Stomach smooth muscle (tissue), 2 donors: ENCODE data around the gene ADGRB2.

ENCODE experiments used
- H3K27ac ChIP-seq: one replicate; pipeline ENCODE4 v1.7.0; 2013; ENCODE audit warnings: mild to moderate bottlenecking, low read length, inconsistent platforms
- H3K27me3 ChIP-seq, 2 donors: one replicate each; pipeline ENCODE4 v1.7.0; 2013; ENCODE audit warnings: low read length in 2 of 2; ENCODE audit not compliant: insufficient read depth in 2 of 2, control insufficient read depth in 1 of 2
- H3K36me3 ChIP-seq, 2 donors: one replicate each; pipeline ENCODE4 v1.7.0; 2013; ENCODE audit warnings: low read length in 2 of 2; ENCODE audit not compliant: control insufficient read depth in 2 of 2, insufficient read depth in 2 of 2
- H3K4me1 ChIP-seq: one replicate; pipeline ENCODE4 v1.7.0; 2013; ENCODE audit warnings: low read length; ENCODE audit not compliant: control insufficient read depth, insufficient read depth
- H3K4me3 ChIP-seq, 2 donors: one replicate each; pipeline ENCODE4 v1.7.0; 2013; ENCODE audit warnings: low read length in 2 of 2
- H3K9ac ChIP-seq, 2 donors: one replicate each; pipeline ENCODE4 v1.7.0; 2013; ENCODE audit warnings: low read length in 2 of 2, mild to moderate bottlenecking in 1 of 2
- H3K9me3 ChIP-seq, 2 donors: one replicate each; pipeline ENCODE4 v1.7.0; 2013; ENCODE audit warnings: low read length in 2 of 2; ENCODE audit not compliant: control insufficient read depth in 2 of 2
- donor health status: healthy.
- donor health status: Pancreatic carcinoma.

The ADGRB2 gene

DNA sequence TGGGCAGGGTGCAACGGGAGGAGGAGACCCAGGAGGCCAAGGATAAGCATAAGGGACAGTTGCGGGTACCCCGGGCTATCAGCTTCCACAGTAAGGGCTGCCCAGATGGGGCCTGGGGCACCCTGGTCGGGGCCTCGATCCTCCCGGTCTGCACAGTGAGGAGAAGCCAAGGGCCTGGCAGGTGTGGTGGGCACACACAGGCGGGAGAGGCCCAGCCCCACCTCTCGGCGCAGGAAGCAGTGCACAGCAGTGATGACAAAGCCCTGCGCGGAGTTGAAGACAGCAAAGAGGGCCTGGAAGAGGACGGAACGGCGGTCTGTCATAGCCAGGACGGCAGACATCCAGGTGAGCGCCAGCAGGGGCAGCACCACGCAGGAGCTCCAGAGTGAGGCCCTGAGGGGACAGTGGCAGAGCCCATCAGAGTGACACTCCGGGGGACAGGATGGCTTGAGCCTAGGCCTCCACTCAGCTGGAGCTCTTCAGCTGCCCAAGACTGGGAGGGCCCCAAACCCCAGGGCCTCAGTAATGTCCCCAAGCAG, 31.3 kb downstream of the ADGRB2 start:
- no peak overlapping the region for H3K9ac ChIP-seq
- H3K4me1 ChIP-seq: no peaks in the 10 kb centered on the region
- H3K36me3 ChIP-seq: no peaks in the 10 kb centered on the region
- no peak overlapping the region for H3K4me3 ChIP-seq
- H3K9me3 ChIP-seq: no peaks in the 10 kb centered on the region
- no peaks in the 10 kb centered on the region for H3K27me3 ChIP-seq
- no peak overlapping the region for H3K27ac ChIP-seq

DNA sequence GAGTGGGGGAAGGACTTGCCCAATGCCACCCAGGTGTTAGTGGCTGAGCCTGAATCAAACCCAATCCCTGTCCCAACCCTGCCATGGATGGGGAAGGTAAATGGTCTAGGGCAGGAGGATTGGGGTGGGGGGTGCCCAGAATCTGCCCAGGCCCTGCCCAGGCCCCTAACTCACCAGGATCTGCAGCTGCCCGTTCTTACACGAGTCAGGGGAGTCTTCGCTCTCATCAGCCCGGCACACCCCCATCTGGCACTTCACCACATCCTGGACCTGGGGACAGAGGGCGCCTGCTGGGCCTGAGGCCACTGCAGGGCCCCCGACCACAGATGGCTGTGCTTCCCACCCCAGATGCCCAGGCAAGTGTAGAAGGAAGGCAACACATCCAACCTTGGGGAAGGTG, 31.8 kb downstream of the ADGRB2 start:
- H3K9ac ChIP-seq: no peak overlapping the region
- no peaks in the 10 kb centered on the region for H3K9me3 ChIP-seq
- no peaks in the 10 kb centered on the region for H3K36me3 ChIP-seq
- H3K4me3 ChIP-seq: no peak overlapping the region
- no peaks in the 10 kb centered on the region for H3K27me3 ChIP-seq
- no peaks in the 10 kb centered on the region for H3K4me1 ChIP-seq
- H3K27ac ChIP-seq: no peak overlapping the region

DNA sequence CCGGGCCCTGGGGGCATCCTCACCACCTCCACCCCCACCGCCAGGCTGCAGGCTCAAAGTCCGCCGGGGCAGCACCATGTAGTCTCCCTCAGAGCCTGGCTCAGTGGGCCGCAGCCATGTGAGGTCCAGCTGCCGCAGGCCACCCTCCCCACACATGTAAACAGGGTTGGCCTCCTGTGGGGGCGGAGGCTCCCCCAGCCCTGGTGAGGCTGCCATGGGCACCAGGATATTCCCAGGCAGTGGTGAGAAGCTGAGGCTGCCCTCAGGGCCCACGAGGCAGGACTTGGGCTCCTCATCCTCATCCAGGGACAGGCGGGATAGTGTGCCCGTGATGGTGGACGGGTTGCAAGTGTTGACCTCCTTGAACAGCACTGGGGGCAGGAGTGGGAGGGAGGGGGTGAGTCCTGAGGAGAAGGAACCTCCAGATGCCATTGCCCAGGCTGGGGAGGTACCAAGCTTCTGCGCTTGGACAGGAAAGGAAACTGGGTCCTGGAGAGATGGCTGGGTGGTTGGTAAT, 33.0 kb downstream of the ADGRB2 start:
- Histone ChIP-seq H3K4me3 (no peak overlapping the region), H3K27me3 (no peaks in the 10 kb centered on the region), H3K27ac (no peak overlapping the region), H3K36me3 (no peaks in the 10 kb centered on the region), H3K9ac (no peak overlapping the region), H3K4me1 (no peaks in the 10 kb centered on the region), H3K9me3 (no peaks in the 10 kb centered on the region)

DNA sequence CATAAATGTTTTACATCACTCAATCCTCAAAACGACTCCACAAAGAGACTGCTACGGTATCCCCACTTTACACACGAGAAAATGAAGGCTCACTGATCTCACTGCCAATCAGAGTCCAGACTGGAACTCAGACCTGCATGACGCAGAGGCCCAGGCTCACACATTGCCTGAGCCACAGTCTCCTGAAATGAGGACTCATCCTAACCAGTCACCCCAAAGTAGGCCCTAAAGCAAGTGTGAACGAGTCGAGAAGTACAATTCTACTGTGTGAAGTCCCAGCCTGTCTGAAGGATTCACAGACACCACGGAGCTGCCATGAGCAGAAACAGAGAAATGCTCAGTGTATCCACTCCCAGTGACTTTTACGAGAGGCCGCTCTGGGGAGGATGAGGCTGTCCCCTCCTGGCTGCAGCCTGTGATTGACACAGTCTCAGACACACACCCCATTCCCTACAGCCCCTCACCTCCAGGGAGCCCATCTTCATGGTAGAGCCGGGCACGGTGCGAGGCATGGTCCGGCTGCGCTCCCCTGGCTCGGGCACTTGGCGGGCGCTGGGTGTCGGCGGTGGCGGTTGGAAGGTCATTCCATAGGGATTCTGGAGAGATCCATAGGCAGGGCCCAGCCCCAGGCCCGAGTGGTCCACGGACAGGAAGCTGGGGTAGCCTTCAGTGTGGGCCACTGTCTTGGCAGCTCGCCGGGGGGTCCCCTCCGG, 33.6 kb downstream of the ADGRB2 start:
- Histone ChIP-seq H3K4me3 (no peak overlapping the region), H3K9me3 (no peaks in the 10 kb centered on the region), H3K36me3 (no peaks in the 10 kb centered on the region)

DNA sequence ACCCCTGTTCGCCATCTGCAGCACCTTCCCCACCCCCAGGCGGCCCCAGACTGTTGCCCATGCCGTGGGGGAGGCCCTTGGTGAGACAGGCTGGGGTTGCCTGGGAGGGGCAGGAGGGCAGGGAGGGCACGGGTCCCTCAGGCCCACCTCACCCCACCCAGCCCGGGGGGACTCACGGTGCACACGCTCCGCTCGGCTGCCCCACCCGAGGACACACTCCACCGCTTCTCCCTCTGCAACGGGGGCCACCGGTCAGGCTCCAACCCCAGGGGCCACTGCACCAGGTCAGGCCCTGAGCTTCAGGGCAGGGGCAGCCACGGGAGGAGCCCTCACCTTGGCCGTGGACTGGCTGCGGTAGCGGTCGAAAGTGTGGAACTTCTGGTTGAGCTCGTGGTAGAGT, 36.3 kb downstream of the ADGRB2 start:
- Histone ChIP-seq H3K27me3 (no peaks in the 10 kb centered on the region), H3K36me3 (no peaks in the 10 kb centered on the region), H3K4me3 (no peak overlapping the region), H3K4me1 (no peaks in the 10 kb centered on the region), H3K9me3 (no peaks in the 10 kb centered on the region), H3K27ac (no peak overlapping the region), H3K9ac (no peak overlapping the region)

More for the DNA sequence above, 33.6 kb downstream of the ADGRB2 start:
- Histone ChIP-seq H3K4me1 (no peaks in the 10 kb centered on the region), H3K27ac (no peak overlapping the region), H3K27me3 (no peaks in the 10 kb centered on the region), H3K9ac (no peak overlapping the region)

DNA sequence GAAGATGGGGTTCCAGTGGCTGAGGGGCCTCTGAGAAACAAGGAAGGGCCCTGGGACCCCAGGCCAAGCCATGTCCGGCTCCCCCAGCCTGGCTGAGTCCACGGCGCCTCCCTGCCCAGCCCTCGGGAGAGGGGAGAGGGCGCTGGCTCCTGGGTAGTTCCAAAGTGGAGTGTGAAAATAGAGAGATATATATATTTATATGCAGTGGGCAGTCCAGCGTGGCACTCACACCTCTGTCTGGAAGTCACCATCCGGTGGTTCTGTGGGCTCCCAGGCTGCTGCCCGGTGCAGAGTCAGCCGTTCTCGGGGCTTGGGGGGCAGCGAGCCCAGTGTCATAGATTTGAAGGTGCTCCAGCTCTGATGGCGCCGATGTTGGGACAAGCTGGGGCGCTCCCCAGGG, 36.9 kb downstream of the ADGRB2 start:
- no peak overlapping the region for H3K9ac ChIP-seq
- H3K27ac ChIP-seq: no peak overlapping the region
- H3K9me3 ChIP-seq: no peaks in the 10 kb centered on the region
- no peaks in the 10 kb centered on the region for H3K36me3 ChIP-seq
- H3K27me3 ChIP-seq: no peaks in the 10 kb centered on the region
- no peak overlapping the region for H3K4me3 ChIP-seq
- H3K4me1 ChIP-seq: no peaks in the 10 kb centered on the region

DNA sequence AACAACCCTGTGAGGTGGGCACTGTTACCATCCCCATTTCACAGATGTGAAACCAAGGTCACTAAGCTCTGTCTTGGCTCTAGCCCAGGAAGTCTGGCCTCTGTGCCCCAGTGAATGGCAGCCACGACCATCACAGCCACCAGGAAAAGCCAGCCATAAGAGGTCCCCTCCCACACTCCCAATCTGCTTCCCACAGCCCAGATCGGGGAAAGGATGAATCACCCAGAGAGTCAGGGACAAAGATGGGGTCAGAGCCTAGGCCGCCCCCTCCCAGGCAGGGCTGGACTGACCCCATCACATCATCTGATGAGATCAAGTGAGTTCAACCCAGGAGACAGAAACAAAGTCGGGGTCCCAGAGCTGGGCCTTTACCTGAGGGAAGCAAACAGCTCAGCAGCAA, 37.4 kb downstream of the ADGRB2 start:
- Histone ChIP-seq H3K9ac (no peak overlapping the region), H3K27me3 (no peaks in the 10 kb centered on the region), H3K36me3 (no peaks in the 10 kb centered on the region), H3K27ac (no peak overlapping the region), H3K4me1 (no peaks in the 10 kb centered on the region), H3K9me3 (no peaks in the 10 kb centered on the region), H3K4me3 (no peak overlapping the region)

DNA sequence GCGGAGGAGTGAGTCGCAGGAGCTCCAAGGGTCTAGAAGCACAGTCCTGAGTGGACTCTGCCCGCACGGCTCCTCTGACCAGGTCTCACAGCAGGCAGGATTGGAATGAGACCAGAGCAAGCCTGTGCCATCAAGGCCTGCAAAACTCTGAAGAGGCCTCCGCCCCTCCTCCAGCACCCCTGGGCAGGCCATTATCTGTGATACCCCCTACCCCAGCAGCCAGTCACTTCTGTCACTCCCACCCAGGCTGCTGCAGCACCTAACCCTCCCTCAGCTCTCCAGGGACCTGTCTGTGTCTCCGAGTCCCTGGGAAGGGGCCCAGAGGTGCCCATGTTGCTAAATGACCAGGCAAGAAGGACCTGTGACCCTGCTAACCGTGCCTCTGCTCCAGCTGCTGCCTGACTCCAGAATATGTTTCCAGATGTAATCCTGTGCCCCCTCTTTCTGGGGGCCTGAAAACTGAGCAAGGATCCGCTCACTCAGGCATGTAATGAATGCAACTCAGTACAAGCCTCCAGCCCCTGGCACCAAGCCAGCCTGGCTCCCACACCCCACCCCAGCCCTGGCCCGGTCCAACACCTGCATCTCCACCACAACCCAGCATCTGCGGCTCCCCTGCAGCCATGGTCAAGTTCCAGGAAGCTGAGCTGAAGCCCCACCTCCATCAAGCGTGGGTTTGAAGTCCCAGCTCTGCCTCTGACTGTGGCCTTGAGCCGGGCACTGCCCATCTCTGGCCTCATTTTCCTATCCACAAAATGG, 38.2 kb downstream of the ADGRB2 start:
- no peaks in the 10 kb centered on the region for H3K9me3 ChIP-seq
- H3K27ac ChIP-seq: no peak overlapping the region
- H3K9ac ChIP-seq: no peak overlapping the region
- no peak overlapping the region for H3K4me3 ChIP-seq
- no peaks in the 10 kb centered on the region for H3K4me1 ChIP-seq
- H3K36me3 ChIP-seq: no peaks in the 10 kb centered on the region
- no peaks in the 10 kb centered on the region for H3K27me3 ChIP-seq

DNA sequence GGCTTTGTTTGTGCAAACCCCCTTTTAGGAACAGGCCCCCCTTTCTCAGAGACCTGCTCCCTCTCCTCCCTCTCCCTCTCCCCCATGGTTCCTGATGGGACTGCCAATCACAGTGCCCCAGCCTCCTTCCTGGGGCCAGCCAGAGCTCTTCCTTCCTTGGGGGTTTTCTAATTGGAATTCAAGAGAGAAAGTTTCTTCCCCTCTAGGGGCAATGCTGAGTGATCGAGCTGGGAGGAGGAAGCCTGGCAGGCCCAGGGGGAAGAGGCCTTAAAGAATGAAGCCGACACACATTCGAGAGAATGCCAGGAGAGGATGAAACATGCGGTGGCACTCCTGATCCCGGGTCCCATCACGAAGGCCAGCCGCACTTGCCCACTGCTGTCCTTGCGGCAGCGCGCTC, 39.0 kb downstream of the ADGRB2 start:
- Histone ChIP-seq H3K27me3 (no peaks in the 10 kb centered on the region), H3K36me3 (no peaks in the 10 kb centered on the region), H3K4me3 (no peak overlapping the region), H3K9me3 (no peaks in the 10 kb centered on the region), H3K4me1 (no peaks in the 10 kb centered on the region), H3K9ac (no peak overlapping the region), H3K27ac (no peak overlapping the region)

DNA sequence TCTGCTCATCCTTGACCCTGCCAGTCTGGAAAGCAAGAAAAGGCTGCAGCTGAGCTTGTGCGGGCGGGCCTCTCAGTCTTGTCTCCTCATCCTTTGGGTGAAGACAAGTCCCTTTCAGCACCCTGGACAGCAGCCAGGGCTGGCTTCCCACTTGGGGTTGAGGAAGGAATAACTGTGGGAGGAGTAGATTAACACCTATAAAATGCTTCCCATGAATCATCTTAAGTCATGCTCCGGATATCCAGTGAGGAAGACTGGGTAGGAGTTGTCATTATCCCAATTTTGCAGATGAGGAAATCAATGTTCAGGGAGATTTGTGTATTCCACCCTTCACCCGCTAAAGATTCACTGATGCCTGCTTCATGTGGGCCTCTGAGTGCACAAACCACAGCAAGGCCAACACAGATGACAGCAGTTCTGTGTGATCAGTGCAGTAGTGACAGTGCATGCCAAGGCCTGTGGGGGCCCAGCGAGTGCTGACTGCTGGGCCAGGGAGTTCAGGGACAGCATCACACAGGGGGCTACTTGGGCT, 40.2 kb downstream of the ADGRB2 start:
- H3K9ac ChIP-seq: no peak overlapping the region
- H3K9me3 ChIP-seq: no peaks in the 10 kb centered on the region
- no peaks in the 10 kb centered on the region for H3K36me3 ChIP-seq
- no peaks in the 10 kb centered on the region for H3K4me1 ChIP-seq
- no peak overlapping the region for H3K27ac ChIP-seq
- H3K27me3 ChIP-seq: no peaks in the 10 kb centered on the region
- H3K4me3 ChIP-seq: no peak overlapping the region
